GM23338 (cell line): Measurements from ENCODE around the gene POLR1A. TPM values are rescaled to one million over a fixed set of nuclear protein-coding genes. Genes with fewer than 3 reads are reported as not detected.

Experiments
- CREB1 ChIP-seq: fragments of 250-450 bp; sonication (Bioruptor Pico); IDR thresholded peaks from 2 replicates; pipeline ENCODE4 v1.5.0; 2020; ENCODE audit warnings: low read depth, mild to moderate bottlenecking, moderate library complexity
- ETS1 ChIP-seq: IDR thresholded peaks from 2 replicates; pipeline ENCODE4 v1.6.1; 2016; ENCODE audit warnings: antibody characterized with exemption
- EZH2 ChIP-seq: fragments of 200-600 bp; sonication (generic); IDR thresholded peaks from one replicate; pipeline ENCODE4 v1.8.0; 2017; ENCODE audit warnings: antibody characterized with exemption, mild to moderate bottlenecking, low read depth; ENCODE audit not compliant: unreplicated experiment
- EZH2phosphoT487 ChIP-seq: fragments of 200-600 bp; sonication (generic); IDR thresholded peaks from one replicate; pipeline ENCODE4 v1.8.1; 2018; ENCODE audit warnings: antibody characterized with exemption; ENCODE audit not compliant: unreplicated experiment
- JUNB ChIP-seq: IDR thresholded peaks from one replicate; pipeline ENCODE4 v1.6.1; 2016; ENCODE audit warnings: antibody characterized with exemption; ENCODE audit not compliant: unreplicated experiment
- NANOG ChIP-seq: IDR thresholded peaks from 2 replicates; pipeline ENCODE4 v1.6.1; 2016; ENCODE audit warnings: antibody characterized with exemption, borderline replicate concordance
- POLR2AphosphoS5 ChIP-seq: IDR thresholded peaks from 2 replicates; pipeline ENCODE4 v1.6.1; 2016; ENCODE audit warnings: antibody characterized with exemption, low read depth
- REST ChIP-seq: IDR thresholded peaks from one replicate; pipeline ENCODE4 v1.6.1; 2018; ENCODE audit warnings: antibody characterized with exemption; ENCODE audit not compliant: unreplicated experiment
- STAT1 ChIP-seq: IDR thresholded peaks from one replicate; pipeline ENCODE4 v1.6.1; 2016; ENCODE audit warnings: antibody characterized with exemption; ENCODE audit not compliant: unreplicated experiment
- ZNF114 ChIP-seq: fragments of 250-450 bp; sonication (Bioruptor Pico); IDR thresholded peaks from 2 replicates; pipeline ENCODE4 v1.5.0; 2020; ENCODE audit warnings: mild to moderate bottlenecking, moderate library complexity
- ZNF331 ChIP-seq: fragments of 250-450 bp; sonication (Bioruptor Pico); IDR thresholded peaks from 2 replicates; pipeline ENCODE4 v1.5.0; 2020; ENCODE audit warnings: low read depth, mild to moderate bottlenecking, moderate library complexity
- ZNF462 ChIP-seq: fragments of 250-450 bp; sonication (Bioruptor Pico); IDR thresholded peaks from 2 replicates; pipeline ENCODE4 v1.5.0; 2020; ENCODE audit warnings: mild to moderate bottlenecking, moderate library complexity
- polyA plus RNA-seq: library from polyadenylated mRNA; unstranded; fragments of >200 nt; fragmentation: Nextera tagmentation; extraction: Ambion mirVana; gene quantifications from 2 replicates; pipeline ENCODE4 v1.2.1, GENCODE V29; 2016
- total RNA-seq: library from RNA; depleted of rRNA; stranded (reverse); fragments of >200 nt; shearing (Covaris generic); gene quantifications from 2 replicates; pipeline ENCODE4 v1.2.3, GENCODE V29; 2014

POLR1A gene
- total and polyA plus RNA-seq, 2 experiments from 2014 or later = 13.8 to 43.2 TPM

GRCh38 chr2:86066007-86066578, 39.6 kb downstream of the POLR1A start (continued):
- no peak for TF ChIP-seq ZNF462 (CRISPR knock-in tag)
- no peak for TF ChIP-seq NANOG
- TF ChIP-seq ZNF331 (CRISPR knock-in tag) = no peak
- no peak for TF ChIP-seq CREB1 (CRISPR knock-in tag)
- TF ChIP-seq JUNB = no peak
- no peak for TF ChIP-seq POLR2AphosphoS5
- no peak for TF ChIP-seq REST
- TF ChIP-seq EZH2 = no peak
- no peak for TF ChIP-seq STAT1
- TF ChIP-seq ETS1 = no peak
- TF ChIP-seq EZH2phosphoT487 = no peak
- no peak for TF ChIP-seq ZNF114 (CRISPR knock-in tag)
